Ishikawa (cell line): ENCODE measurements around the gene RPS4Y1.

Experiments
- CEBPB ChIP-seq: IDR thresholded peaks from 2 replicates; pipeline ENCODE4 v1.6.1; 2012
- CREB1 ChIP-seq: IDR thresholded peaks from 2 replicates; pipeline ENCODE4 v1.6.1; 2012; ENCODE audit warnings: low read depth
- EGR1 ChIP-seq: IDR thresholded peaks from 2 replicates; pipeline ENCODE4 v1.6.1; 2012
- EP300 ChIP-seq: IDR thresholded peaks from 2 replicates; pipeline ENCODE4 v1.6.1; 2012; ENCODE audit warnings: borderline replicate concordance
- FOXM1 ChIP-seq: IDR thresholded peaks from 2 replicates; pipeline ENCODE4 v1.6.1; 2012; ENCODE audit warnings: low read depth, borderline replicate concordance
- NFIC ChIP-seq: IDR thresholded peaks from 2 replicates; pipeline ENCODE4 v1.6.1; 2012
- RAD21 ChIP-seq: IDR thresholded peaks from 2 replicates; pipeline ENCODE4 v1.6.1; 2012; ENCODE audit warnings: low read depth
- TAF1 ChIP-seq: IDR thresholded peaks from 2 replicates; pipeline ENCODE4 v1.6.1; 2012; ENCODE audit warnings: low read depth, mild to moderate bottlenecking
- TCF12 ChIP-seq: IDR thresholded peaks from 2 replicates; pipeline ENCODE4 v1.6.1; 2012; ENCODE audit warnings: low read depth
- TEAD4 ChIP-seq: IDR thresholded peaks from 2 replicates; pipeline ENCODE4 v1.6.1; 2012
- YY1 ChIP-seq: IDR thresholded peaks from 2 replicates; pipeline ENCODE4 v1.6.1; 2012; ENCODE audit warnings: low read depth
- ZBTB7A ChIP-seq: IDR thresholded peaks from 2 replicates; pipeline ENCODE4 v1.6.1; 2012; ENCODE audit warnings: low read depth
- TF ChIP-seq, protein P1 (sequence below): IDR thresholded peaks from 2 replicates; pipeline ENCODE4 v1.6.1; 2012
- TF ChIP-seq, protein P2 (sequence below): IDR thresholded peaks from 2 replicates; pipeline ENCODE4 v1.6.1; 2012
- TF ChIP-seq, protein P3 (sequence below): IDR thresholded peaks from 2 replicates; pipeline ENCODE4 v1.6.1; 2012; ENCODE audit warnings: low read depth, mild to moderate bottlenecking

Gene RPS4Y1

DNA sequence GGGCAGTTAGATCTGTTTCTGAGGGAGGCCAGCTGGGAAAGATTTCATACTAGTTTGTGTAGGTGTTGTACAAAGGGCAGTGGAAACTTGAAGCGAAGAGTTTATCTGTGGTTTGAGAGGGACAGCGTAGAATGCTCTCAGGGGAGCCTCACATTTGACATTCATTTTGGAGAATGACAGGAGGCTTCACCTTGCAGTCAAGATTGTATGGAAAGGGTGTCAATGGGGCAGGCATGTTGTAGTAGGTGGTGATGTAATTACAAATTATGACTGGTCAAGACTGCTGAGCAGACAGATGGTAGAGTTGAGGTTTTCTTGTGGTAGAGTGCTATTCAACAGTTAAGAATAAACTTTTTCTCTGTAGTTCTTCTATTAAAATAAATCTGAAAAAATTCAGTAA is 7.0 kb downstream of the RPS4Y1 start:
- TF ChIP-seq NFIC (no peak), CEBPB (no peak), RAD21 (no peak), CREB1 (no peak), ZBTB7A (no peak), FOXM1 (no peak), TEAD4 (no peak), EGR1 (no peak), TAF1 (no peak), YY1 (no peak)
- TF ChIP-seq, protein P1, sequence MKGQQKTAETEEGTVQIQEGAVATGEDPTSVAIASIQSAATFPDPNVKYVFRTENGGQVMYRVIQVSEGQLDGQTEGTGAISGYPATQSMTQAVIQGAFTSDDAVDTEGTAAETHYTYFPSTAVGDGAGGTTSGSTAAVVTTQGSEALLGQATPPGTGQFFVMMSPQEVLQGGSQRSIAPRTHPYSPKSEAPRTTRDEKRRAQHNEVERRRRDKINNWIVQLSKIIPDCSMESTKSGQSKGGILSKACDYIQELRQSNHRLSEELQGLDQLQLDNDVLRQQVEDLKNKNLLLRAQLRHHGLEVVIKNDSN, result no peak
- TF ChIP-seq, protein P2, sequence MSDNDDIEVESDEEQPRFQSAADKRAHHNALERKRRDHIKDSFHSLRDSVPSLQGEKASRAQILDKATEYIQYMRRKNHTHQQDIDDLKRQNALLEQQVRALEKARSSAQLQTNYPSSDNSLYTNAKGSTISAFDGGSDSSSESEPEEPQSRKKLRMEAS, result no peak
- TF ChIP-seq, protein P3, sequence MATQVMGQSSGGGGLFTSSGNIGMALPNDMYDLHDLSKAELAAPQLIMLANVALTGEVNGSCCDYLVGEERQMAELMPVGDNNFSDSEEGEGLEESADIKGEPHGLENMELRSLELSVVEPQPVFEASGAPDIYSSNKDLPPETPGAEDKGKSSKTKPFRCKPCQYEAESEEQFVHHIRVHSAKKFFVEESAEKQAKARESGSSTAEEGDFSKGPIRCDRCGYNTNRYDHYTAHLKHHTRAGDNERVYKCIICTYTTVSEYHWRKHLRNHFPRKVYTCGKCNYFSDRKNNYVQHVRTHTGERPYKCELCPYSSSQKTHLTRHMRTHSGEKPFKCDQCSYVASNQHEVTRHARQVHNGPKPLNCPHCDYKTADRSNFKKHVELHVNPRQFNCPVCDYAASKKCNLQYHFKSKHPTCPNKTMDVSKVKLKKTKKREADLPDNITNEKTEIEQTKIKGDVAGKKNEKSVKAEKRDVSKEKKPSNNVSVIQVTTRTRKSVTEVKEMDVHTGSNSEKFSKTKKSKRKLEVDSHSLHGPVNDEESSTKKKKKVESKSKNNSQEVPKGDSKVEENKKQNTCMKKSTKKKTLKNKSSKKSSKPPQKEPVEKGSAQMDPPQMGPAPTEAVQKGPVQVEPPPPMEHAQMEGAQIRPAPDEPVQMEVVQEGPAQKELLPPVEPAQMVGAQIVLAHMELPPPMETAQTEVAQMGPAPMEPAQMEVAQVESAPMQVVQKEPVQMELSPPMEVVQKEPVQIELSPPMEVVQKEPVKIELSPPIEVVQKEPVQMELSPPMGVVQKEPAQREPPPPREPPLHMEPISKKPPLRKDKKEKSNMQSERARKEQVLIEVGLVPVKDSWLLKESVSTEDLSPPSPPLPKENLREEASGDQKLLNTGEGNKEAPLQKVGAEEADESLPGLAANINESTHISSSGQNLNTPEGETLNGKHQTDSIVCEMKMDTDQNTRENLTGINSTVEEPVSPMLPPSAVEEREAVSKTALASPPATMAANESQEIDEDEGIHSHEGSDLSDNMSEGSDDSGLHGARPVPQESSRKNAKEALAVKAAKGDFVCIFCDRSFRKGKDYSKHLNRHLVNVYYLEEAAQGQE, result no peak

DNA sequence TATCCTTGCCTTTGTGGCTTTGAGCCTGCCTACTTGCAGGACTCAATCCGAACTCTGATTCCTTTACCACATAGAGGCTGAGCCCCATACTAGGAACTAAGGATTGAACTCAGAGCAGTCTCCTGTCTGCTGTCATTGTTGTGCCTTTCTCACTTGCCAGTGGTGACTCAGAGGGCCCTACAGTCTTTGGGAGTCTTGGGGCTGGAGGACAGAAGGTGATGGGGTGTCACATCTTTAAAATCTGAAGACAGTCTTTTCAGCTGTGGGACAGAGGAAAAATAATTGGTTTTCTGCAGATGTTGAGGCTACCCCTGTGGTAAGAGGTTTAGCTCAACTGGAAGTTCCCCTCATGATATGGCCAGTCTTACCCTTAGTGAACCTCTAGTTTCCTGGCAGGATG is 8.0 kb downstream of the RPS4Y1 start:
- TF ChIP-seq TEAD4, result no peak
- TF ChIP-seq, protein P2, result no peak
- no peak for TF ChIP-seq CREB1
- no peak for TF ChIP-seq NFIC
- no peak for TF ChIP-seq TAF1
- no peak for TF ChIP-seq EGR1
- TF ChIP-seq FOXM1, result no peak
- TF ChIP-seq RAD21, result no peak
- TF ChIP-seq TCF12, result no peak
- TF ChIP-seq, protein P3, result no peak
- TF ChIP-seq EP300, result no peak
- TF ChIP-seq, protein P1, result no peak
- TF ChIP-seq CEBPB, result no peak
- no peak for TF ChIP-seq YY1
- no peak for TF ChIP-seq ZBTB7A

DNA sequence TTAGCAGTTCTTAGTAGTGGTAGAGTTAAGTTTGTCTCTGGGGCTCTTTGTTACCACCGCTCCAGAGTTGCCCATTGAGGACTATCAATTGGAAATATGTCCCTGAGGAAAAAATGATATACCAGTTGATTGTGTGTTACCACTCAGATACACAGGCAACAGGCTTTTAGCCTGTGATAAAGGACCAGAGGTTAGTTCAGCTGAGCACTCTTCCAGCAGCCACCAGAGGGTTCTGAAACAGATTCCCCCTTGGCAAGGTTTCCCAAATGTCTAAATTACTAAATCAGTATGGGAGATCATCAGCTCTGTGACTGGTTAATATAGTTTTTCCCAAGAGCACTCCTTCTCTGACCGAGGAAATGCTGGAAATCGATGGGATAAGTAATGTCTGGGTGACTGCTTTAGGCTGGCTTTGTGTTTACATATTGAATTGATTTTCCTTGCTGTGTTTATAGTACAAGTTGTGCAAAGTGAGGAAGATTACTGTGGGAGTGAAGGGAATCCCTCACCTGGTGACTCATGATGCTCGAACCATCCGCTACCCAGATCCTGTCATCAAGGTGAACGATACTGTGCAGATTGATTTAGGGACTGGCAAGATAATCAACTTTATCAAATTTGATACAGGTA is 12.9 kb downstream of the RPS4Y1 start:
- TF ChIP-seq, protein P3, result no peak
- TF ChIP-seq RAD21, result no peak
- no peak for TF ChIP-seq EGR1
- TF ChIP-seq TCF12, result no peak
- no peak for TF ChIP-seq TAF1
- TF ChIP-seq, protein P1, result no peak
- no peak for TF ChIP-seq CREB1
- no peak for TF ChIP-seq TEAD4
- no peak for TF ChIP-seq ZBTB7A
- no peak for TF ChIP-seq EP300
- no peak for TF ChIP-seq NFIC
- no peak for TF ChIP-seq CEBPB
- no peak for TF ChIP-seq FOXM1
- no peak for TF ChIP-seq YY1
- TF ChIP-seq, protein P2, result no peak

DNA sequence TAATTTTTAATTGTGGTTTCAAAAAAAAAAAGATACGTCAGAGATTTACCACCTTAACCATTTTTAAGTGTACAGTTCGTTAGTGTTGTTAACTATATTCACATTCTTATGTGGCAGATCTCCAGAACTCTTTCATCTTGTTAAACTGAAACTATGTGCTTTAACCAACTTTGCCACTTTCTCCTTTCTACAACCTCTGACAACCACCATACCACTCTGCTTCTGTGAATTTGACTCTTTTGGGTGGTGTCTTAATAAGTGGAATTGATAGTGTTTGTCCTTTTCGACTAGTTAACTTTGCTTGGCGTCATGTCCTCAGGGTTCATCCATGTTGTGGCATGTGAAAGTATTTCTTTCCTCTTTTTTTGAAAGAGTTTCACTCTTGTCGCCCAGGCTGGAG is 15.7 kb downstream of the RPS4Y1 start:
- no peak for TF ChIP-seq CEBPB
- TF ChIP-seq, protein P3, result no peak
- no peak for TF ChIP-seq FOXM1
- TF ChIP-seq, protein P2, result no peak
- TF ChIP-seq EP300, result no peak
- no peak for TF ChIP-seq CREB1
- TF ChIP-seq EGR1, result no peak
- TF ChIP-seq NFIC, result no peak
- no peak for TF ChIP-seq RAD21
- no peak for TF ChIP-seq TCF12
- no peak for TF ChIP-seq ZBTB7A
- TF ChIP-seq TEAD4, result no peak
- TF ChIP-seq, protein P1, result no peak
- TF ChIP-seq TAF1, result no peak
- TF ChIP-seq YY1, result no peak
